Measurements from ENCODE around the gene DLGAP1. TPM values are rescaled to one million over a fixed set of nuclear protein-coding genes. Genes with fewer than 3 reads are reported as not detected.

DLGAP1 gene
- total RNA-seq, 1 experiment from 2014 or later: 23.2 TPM

DNA sequence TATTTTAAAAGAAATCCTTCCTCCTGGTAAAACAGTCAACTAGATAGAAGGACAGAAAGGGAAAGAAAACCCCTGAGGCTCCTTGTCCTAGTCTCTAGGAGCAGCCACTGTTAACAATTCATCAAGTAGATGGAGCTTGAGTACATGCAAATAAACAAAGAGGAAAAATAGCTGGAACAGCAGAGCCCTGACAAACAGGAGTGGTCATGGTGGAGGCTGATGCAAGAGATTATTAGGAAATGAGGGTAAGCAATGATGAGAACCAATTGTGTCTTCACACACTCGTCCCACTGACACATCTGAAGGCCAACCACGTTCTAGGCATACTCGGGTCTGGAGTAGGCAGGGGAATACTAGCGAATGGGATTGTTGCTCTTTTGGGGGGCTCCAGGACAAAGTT, 9.2 kb downstream of the DLGAP1 start:
- no peak overlapping the region for H4K91ac ChIP-seq (ENCODE audit: insufficient read length, low read depth, low read length)
- H3K23ac ChIP-seq (ENCODE audit: insufficient read length, low read depth, low read length): no peak overlapping the region
- no peak overlapping the region for H3K14ac ChIP-seq (ENCODE audit: insufficient read depth, low read length)
- peaks cover 18% of the 10 kb centered on the region for H3K4me1 ChIP-seq (ENCODE audit: insufficient read depth, low read length)
- no peaks in the 10 kb centered on the region for H3K9me3 ChIP-seq (ENCODE audit: control insufficient read depth, low read depth, low read length)
- no peak overlapping the region for H3K4me2 ChIP-seq (ENCODE audit: insufficient read depth, insufficient read length, low read length)
- no peak overlapping the region for H2BK120ac ChIP-seq (ENCODE audit: low read depth, low read length, poor library complexity, severe bottlenecking)
- no peak overlapping the region for H2BK5ac ChIP-seq (ENCODE audit: insufficient read length, low read length)
- no peak overlapping the region for H3K18ac ChIP-seq (ENCODE audit: insufficient read length, low read depth, low read length)
- Mint-ChIP-seq H3K27me3 (ENCODE audit: low read depth) (no peaks in the 10 kb centered on the region), H3K9me3 (no peaks in the 10 kb centered on the region; a peak in 2 of 5 replicates), H3K27ac (peak overlapping the region in 1 of 3 experiments; percentile 25; a peak in 1 of 7 replicates), H3K4me3 (no peak overlapping the region), H3K36me3 (ENCODE audit: insufficient read depth in 1 of 3, low read depth in 3 of 3) (peaks cover 4 to 17% (median 16%) of the 10 kb centered on the region in 3 experiments), H3K4me1 (peaks cover 35 to 36% of the 10 kb centered on the region in 2 experiments)
- no peaks in the 10 kb centered on the region for H4K20me1 ChIP-seq (ENCODE audit: control insufficient read depth, insufficient read depth, insufficient read length)
- no peak overlapping the region for H3K4ac ChIP-seq (ENCODE audit: low read depth, low read length)
- no peak overlapping the region for H3T11ph ChIP-seq (ENCODE audit: low read length)
- DNase-seq: no peak
- H2BK15ac ChIP-seq (ENCODE audit: low read depth, low read length): no peak overlapping the region
- no CpG with 5 or more reads among the region's 4 CpGs for WGBS (ENCODE audit: extremely low coverage, insufficient read length, low lambda C conversion rate)
- TF ChIP-seq, protein P1, sequence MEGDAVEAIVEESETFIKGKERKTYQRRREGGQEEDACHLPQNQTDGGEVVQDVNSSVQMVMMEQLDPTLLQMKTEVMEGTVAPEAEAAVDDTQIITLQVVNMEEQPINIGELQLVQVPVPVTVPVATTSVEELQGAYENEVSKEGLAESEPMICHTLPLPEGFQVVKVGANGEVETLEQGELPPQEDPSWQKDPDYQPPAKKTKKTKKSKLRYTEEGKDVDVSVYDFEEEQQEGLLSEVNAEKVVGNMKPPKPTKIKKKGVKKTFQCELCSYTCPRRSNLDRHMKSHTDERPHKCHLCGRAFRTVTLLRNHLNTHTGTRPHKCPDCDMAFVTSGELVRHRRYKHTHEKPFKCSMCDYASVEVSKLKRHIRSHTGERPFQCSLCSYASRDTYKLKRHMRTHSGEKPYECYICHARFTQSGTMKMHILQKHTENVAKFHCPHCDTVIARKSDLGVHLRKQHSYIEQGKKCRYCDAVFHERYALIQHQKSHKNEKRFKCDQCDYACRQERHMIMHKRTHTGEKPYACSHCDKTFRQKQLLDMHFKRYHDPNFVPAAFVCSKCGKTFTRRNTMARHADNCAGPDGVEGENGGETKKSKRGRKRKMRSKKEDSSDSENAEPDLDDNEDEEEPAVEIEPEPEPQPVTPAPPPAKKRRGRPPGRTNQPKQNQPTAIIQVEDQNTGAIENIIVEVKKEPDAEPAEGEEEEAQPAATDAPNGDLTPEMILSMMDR (conservative IDR thresholded peaks at IDR 0.05): no peak
- H3K79me2 ChIP-seq (ENCODE audit: insufficient read depth, low read length): peaks cover 3% of the 10 kb centered on the region; the same call in 1 of the 2 replicates
- no peak overlapping the region for H2BK20ac ChIP-seq (ENCODE audit: low read depth, low read length, poor library complexity, severe bottlenecking)
- H2BK12ac ChIP-seq (ENCODE audit: insufficient read length, low read depth, low read length): no peak overlapping the region
- H3K27me3 ChIP-seq (ENCODE audit: insufficient read depth, low read length): no peaks in the 10 kb centered on the region
- H2AFZ ChIP-seq (ENCODE audit: low read length): no peak overlapping the region
- H3K56ac ChIP-seq (ENCODE audit: insufficient read length, low read depth, low read length): no peak overlapping the region
- H3K9ac ChIP-seq (ENCODE audit: extremely low read depth, insufficient read length, low read length): no peak overlapping the region
- no peak overlapping the region for H2AK5ac ChIP-seq (ENCODE audit: insufficient read length, low read length)
- H4K5ac ChIP-seq (ENCODE audit: insufficient read length, low read depth, low read length): no peak overlapping the region
- no peaks in the 10 kb centered on the region for H3K79me1 ChIP-seq (ENCODE audit: insufficient read depth, low read depth, low read length, poor library complexity, severe bottlenecking)
- no peak overlapping the region for H4K8ac ChIP-seq (replicated peaks; ENCODE audit: insufficient read length, low read depth, low read length)
- H3K23me2 ChIP-seq (ENCODE audit: insufficient read length, low read depth, low read length, poor library complexity, severe bottlenecking): no peaks in the 10 kb centered on the region
- no peak overlapping the region for H3K27ac ChIP-seq (ENCODE audit: insufficient read length, low read depth, low read length)
